ENCODE measurements around the gene ERC1. TPM values are rescaled to one million over a fixed set of nuclear protein-coding genes. Genes with fewer than 3 reads are reported as not detected.

ERC1 gene
- total RNA-seq, 1 experiment from 2014 or later = 55.1 TPM

DNA sequence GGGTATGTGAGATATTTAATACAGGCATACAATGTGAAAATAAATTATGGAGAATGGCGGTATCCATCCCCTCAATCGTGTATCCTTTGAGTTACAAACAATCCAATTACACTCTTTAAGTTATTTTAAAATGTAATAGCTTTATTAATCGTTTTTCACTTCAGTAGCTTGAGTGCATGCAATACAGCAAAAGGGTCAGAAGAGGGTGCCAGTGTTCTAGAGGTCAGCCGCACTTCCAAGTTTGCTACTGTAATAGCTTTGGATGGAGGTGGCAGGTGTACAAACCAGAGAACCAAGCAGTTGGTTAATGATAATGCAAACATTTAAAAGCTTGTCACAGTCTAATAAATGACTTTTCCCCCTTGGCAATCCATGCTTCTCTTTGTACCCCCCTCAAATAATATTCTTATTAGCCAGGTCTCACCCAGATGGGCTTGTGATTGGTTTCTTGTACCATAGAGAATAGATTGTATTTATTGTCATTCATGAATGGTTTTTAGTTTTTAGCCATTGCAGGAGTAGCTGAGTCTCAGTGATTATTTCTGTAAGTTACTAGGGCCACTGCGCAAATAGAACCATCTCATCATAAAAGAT is 127.0 kb downstream of the ERC1 start:
- ChIA-PET CTCF (interaction anchor here (0.5 to 6.0 kb wide), 77 partner anchors 10 to 548 kb away, joined by 3 to 143 read pairs (median 4); partner anchors contain the start of genes FBXL14 and RAD52), POLR2A (interaction anchor here (0.6 to 3.7 kb wide), 21 partner anchors 11 to 547 kb away, joined by 3 to 39 read pairs (median 5); partner anchors contain the start of genes FBXL14 and RAD52)
- peak; percentile 77 for DNase-seq (ENCODE audit: unreplicated experiment)
- TF ChIP-seq, protein P1, sequence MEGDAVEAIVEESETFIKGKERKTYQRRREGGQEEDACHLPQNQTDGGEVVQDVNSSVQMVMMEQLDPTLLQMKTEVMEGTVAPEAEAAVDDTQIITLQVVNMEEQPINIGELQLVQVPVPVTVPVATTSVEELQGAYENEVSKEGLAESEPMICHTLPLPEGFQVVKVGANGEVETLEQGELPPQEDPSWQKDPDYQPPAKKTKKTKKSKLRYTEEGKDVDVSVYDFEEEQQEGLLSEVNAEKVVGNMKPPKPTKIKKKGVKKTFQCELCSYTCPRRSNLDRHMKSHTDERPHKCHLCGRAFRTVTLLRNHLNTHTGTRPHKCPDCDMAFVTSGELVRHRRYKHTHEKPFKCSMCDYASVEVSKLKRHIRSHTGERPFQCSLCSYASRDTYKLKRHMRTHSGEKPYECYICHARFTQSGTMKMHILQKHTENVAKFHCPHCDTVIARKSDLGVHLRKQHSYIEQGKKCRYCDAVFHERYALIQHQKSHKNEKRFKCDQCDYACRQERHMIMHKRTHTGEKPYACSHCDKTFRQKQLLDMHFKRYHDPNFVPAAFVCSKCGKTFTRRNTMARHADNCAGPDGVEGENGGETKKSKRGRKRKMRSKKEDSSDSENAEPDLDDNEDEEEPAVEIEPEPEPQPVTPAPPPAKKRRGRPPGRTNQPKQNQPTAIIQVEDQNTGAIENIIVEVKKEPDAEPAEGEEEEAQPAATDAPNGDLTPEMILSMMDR (IDR thresholded peaks at IDR 0.05; ENCODE audit: unreplicated experiment) = peak; percentile 86
- Mint-ChIP-seq H3K9me3 (ENCODE audit: unreplicated experiment) (no peaks in the 10 kb centered on the region), H3K27me3 (ENCODE audit: insufficient read depth, unreplicated experiment) (no peaks in the 10 kb centered on the region), H3K27ac (ENCODE audit: low read depth, unreplicated experiment) (no peak overlapping the region), H3K4me1 (ENCODE audit: insufficient read depth, unreplicated experiment) (peaks cover 12% of the 10 kb centered on the region), H3K36me3 (ENCODE audit: insufficient read depth, unreplicated experiment) (peaks cover 24% of the 10 kb centered on the region), H3K4me3 (ENCODE audit: unreplicated experiment) (no peak overlapping the region)
- BruUV-seq (replicated peaks) = no TSS peak
- intact Hi-C loops (cut with micrococcal nuclease) = loop anchor here (1.0 to 10.0 kb wide), 3 partner anchors 427 to 543 kb away; no protein-coding TSS in a partner anchor

DNA sequence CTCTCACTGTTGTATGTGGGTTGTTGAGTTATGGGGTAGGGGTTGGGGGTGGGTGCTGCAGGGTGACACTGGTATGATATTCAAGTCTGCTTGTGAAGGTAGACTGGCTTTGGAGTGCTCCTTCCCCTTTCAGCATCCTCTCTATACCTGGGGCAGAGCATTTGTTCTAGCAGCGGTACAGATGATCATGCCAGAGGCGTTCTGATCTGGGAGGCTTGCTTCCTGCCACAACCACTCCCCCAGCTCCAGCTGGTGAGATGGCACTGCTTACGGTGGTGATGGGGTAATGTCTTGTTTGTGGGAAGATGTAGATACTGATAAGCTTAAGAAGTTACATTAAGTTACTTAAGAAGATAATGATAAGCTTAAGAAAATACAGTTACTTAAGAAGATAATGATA is 131.8 kb downstream of the ERC1 start:
- POLR2A ChIA-PET = no interaction called here
- Mint-ChIP-seq H3K4me1 (ENCODE audit: insufficient read depth, unreplicated experiment) (no peaks in the 10 kb centered on the region), H3K27me3 (ENCODE audit: insufficient read depth, unreplicated experiment) (no peaks in the 10 kb centered on the region), H3K4me3 (ENCODE audit: unreplicated experiment) (no peak overlapping the region), H3K36me3 (ENCODE audit: insufficient read depth, unreplicated experiment) (peaks cover 34% of the 10 kb centered on the region), H3K9me3 (ENCODE audit: unreplicated experiment) (no peaks in the 10 kb centered on the region), H3K27ac (ENCODE audit: low read depth, unreplicated experiment) (no peak overlapping the region)
- TF ChIP-seq, protein P1 (IDR thresholded peaks at IDR 0.05; ENCODE audit: unreplicated experiment) = no peak
- no TSS peak for BruUV-seq (replicated peaks)
- CTCF ChIA-PET = interaction anchor here (0.6 kb wide), 1 partner anchor 460 kb away, joined by 5 read pairs; no protein-coding TSS in a partner anchor
- DNase-seq (ENCODE audit: unreplicated experiment) = no peak
- intact Hi-C loops (cut with micrococcal nuclease) = no loop called here

DNA sequence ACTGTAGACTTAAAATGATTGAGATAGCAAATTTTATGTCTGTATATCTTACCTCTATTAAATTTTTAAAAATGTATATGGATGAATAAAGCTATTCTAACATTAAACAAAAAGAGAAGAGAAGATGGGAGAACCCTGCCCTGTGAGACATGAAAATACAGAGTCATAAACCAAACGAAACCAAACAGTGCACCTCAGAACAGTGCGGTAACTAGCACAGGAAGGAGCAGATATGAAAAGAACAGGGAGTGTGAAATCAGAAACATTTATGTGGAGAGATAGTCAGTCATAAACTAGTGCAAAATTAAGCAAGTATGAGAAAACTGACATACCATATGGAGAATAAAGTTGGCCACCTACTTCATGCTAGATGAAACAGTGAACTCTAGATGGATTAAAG is 135.1 kb downstream of the ERC1 start:
- no peak overlapping the region for H3K27ac Mint-ChIP-seq (ENCODE audit: low read depth, unreplicated experiment)
- no peaks in the 10 kb centered on the region for H3K9me3 Mint-ChIP-seq (ENCODE audit: unreplicated experiment)
- no peak for DNase-seq (ENCODE audit: unreplicated experiment)
- TF ChIP-seq, protein P1 (IDR thresholded peaks at IDR 0.05; ENCODE audit: unreplicated experiment) = no peak
- ChIA-PET POLR2A (no interaction called here), CTCF (interaction anchor here (0.7 to 6.2 kb wide), 3 partner anchors 8 to 419 kb away, joined by 4 to 39 read pairs (median 6); no protein-coding TSS in a partner anchor)
- BruUV-seq (replicated peaks) = no TSS peak
- intact Hi-C loops (cut with micrococcal nuclease) = no loop called here
- peaks cover 9% of the 10 kb centered on the region for H3K4me1 Mint-ChIP-seq (ENCODE audit: insufficient read depth, unreplicated experiment)
- H3K4me3 Mint-ChIP-seq (ENCODE audit: unreplicated experiment) = no peak overlapping the region
- no peaks in the 10 kb centered on the region for H3K27me3 Mint-ChIP-seq (ENCODE audit: insufficient read depth, unreplicated experiment)
- H3K36me3 Mint-ChIP-seq (ENCODE audit: insufficient read depth, unreplicated experiment) = peaks cover 19% of the 10 kb centered on the region

DNA sequence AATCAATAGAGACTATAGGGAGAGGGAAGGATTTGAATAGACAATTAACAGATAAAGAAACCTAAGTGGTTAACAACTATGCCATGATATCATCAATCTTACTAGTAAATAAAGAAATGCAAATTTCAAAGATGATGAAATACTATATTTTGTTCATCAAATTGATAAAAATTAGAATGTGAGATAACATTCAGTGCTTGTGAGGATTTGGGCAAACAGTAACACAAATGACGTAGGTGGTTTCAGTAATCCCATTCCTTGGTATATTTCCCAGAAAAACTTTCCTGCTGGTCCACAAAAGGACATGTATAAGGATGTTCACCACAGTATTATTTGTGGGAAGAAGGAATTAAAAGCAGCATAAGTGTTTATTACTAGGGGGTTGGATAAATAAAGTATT is 136.0 kb downstream of the ERC1 start:
- POLR2A ChIA-PET = no interaction called here
- H3K27ac Mint-ChIP-seq (ENCODE audit: low read depth, unreplicated experiment) = no peak overlapping the region
- no peaks in the 10 kb centered on the region for H3K27me3 Mint-ChIP-seq (ENCODE audit: insufficient read depth, unreplicated experiment)
- H3K36me3 Mint-ChIP-seq (ENCODE audit: insufficient read depth, unreplicated experiment) = peaks cover 19% of the 10 kb centered on the region
- DNase-seq (ENCODE audit: unreplicated experiment) = no peak
- intact Hi-C loops (cut with micrococcal nuclease) = no loop called here
- H3K9me3 Mint-ChIP-seq (ENCODE audit: unreplicated experiment) = no peaks in the 10 kb centered on the region
- BruUV-seq (replicated peaks) = no TSS peak
- H3K4me3 Mint-ChIP-seq (ENCODE audit: unreplicated experiment) = no peak overlapping the region
- peaks cover 9% of the 10 kb centered on the region for H3K4me1 Mint-ChIP-seq (ENCODE audit: insufficient read depth, unreplicated experiment)
- TF ChIP-seq, protein P1 (IDR thresholded peaks at IDR 0.05; ENCODE audit: unreplicated experiment) = no peak
- CTCF ChIA-PET = interaction anchor here (2.2 to 6.2 kb wide), 2 partner anchors 9 to 456 kb away, joined by 11 to 39 read pairs; no protein-coding TSS in a partner anchor
